D721Med (cell line): ENCODE results near the gene ETV6.

Source experiments
- DNase-seq: peaks from one replicate; pipeline ENCODE4 v3.0.0; 2011; ENCODE audit warnings: low spot score; ENCODE audit not compliant: insufficient read length
- FAIRE-seq: peaks from 2 replicates; lab custom pipeline; 2011; peaks lifted over from hg19 to GRCh38; lab: Jason Lieb, UNC
- CTCF ChIP-seq: IDR thresholded peaks from 2 replicates; pipeline ENCODE4 v1.5.1; 2012; ENCODE audit warnings: mild to moderate bottlenecking, control low read depth; ENCODE audit not compliant: insufficient read depth; ENCODE audit errors: missing control alignments

The ETV6 gene

DNA sequence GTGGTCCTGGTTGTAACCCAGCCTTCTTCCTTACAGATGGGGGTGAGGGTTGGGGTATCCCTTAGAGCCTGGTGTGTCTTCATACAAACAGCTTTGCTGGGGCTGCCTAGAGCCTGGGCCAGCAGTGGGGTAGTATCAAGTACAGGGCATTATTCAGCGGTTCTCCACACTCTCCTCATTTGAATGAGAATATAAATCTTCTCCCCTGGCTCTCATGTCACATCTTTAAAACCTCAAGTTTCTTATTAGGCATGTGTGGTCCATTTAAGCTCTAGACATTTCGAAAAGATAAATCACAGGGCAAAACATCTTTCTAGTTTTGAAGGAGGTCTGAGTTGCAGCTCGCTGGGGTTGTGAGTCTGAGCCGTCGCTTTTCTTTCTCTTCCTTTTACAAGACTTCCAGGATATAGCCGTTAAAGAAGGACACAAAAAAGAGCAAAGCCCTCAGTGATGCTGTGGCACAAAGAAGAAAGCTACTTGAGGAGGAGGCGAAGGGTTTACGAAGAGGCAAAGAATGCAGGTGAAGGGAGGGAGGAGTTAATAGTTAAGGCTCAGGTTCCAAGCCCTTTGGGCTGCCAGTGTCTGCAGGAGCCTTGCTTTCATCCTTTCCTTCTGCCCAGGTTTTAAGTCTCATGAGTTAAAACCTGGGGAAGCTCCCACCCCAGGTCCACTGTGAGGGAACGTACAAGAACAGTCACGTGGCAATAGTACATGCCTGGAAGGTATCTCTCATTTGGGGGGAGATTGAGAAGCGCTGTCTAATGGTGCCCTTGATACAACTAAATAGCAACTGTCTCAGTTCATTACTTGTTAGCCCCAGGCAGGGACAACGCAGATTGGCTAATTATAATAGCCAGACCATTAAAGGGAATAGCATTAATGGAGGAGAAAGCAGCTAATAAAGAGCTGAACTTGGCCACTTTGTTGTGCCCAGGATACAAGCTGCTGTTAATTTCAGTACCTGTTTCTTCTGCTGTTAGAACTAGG lies 94.2 kb downstream of the ETV6 start:
- TF ChIP-seq CTCF: no peak
- DNase-seq (no peak), FAIRE-seq (no peak)

DNA sequence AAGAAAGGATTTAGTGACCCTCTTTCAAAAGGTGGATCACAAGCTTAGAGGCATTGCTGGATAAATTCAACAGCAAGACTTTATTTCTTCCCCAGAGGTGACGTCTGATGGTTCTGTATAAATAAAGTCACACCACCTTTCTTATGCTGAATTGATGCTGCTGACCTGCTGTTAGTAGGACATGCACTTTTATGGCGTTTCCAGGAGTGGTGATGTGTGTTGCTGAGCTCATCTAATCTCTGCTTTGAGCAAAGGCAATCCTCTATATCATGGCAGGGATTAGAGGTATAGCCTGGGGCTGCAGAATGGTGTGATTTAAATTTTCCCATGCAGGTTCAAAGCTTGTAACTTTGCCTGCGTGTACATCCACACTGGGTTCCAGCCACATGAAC lies 94.9 kb downstream of the ETV6 start:
- DNase-seq (no peak), FAIRE-seq (peak; percentile 79)
- TF ChIP-seq CTCF: no peak

GRCh38 chr12:11745113-11745512 lies 95.6 kb downstream of the ETV6 start:
- DNase-seq (no peak), FAIRE-seq (no peak)
- TF ChIP-seq CTCF: no peak

GRCh38 chr12:11746024-11746771 lies 96.7 kb downstream of the ETV6 start:
- no peak for DNase-seq
- TF ChIP-seq CTCF: no peak
- no peak for FAIRE-seq

DNA sequence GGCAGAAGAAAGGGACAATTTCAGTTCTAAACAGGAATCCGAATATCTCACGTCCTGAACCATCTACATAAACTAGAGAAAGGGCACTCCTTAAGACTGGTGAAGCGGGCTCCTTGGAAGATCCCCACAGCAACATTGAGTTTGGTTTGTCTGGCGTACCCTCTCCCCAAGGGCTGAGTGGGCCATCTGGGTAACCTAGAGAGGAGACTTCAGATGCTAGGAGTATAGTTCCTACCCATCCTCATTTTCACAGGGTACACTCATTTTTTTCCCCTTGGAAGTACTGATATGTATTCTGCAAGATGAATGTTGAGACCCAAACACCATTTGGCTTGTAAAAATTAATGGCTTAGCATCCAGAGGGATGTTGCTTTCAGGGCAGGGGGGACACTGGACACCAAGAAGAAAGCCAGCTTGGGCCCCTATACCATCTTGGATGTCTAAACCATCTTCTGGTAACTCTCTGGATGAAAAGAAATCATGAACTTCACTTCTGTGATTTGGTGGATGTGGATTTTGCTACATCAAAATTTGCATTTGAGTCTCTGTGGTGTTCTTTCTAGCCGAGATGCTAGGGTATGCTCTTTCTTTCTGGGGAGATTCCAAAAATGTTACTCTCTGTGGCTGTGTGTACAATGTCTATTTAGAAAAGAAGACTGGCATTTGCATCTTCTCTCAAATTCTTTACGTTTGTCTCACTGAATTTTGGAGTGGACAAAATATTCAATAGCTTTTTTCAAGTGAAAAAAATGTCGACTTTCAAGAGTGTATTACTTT lies 97.7 kb downstream of the ETV6 start:
- FAIRE-seq (no peak), DNase-seq (no peak)
- TF ChIP-seq CTCF: no peak

GRCh38 chr12:11747969-11748368 lies 98.5 kb downstream of the ETV6 start:
- no peak for TF ChIP-seq CTCF
- FAIRE-seq (no peak), DNase-seq (no peak)
